GM18511 (cell line): ENCODE data around the gene TRIM34.
"Not testable (repeated sequence)": the region's sequence is repeated elsewhere in the genome, so short reads cannot be mapped to it uniquely, and the experiment has no call there.

Source experiments
- ATAC-seq: cut with Tn5 transposase; IDR thresholded peaks from one replicate; pipeline ENCODE4 v1.9.1; 2021; ENCODE audit warnings: mild to moderate bottlenecking, moderate library complexity; ENCODE audit not compliant: unreplicated experiment

Gene TRIM34, protein sequence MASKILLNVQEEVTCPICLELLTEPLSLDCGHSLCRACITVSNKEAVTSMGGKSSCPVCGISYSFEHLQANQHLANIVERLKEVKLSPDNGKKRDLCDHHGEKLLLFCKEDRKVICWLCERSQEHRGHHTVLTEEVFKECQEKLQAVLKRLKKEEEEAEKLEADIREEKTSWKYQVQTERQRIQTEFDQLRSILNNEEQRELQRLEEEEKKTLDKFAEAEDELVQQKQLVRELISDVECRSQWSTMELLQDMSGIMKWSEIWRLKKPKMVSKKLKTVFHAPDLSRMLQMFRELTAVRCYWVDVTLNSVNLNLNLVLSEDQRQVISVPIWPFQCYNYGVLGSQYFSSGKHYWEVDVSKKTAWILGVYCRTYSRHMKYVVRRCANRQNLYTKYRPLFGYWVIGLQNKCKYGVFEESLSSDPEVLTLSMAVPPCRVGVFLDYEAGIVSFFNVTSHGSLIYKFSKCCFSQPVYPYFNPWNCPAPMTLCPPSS

GRCh38 chr11:5624489-5625279, at the start of gene TRIM34:
Gene TRIM34 (plus strand): TSS chr11:5625001. CDS start chr11:5632332, 7,331 bp downstream.
- peak; percentile 98 for ATAC-seq

DNA sequence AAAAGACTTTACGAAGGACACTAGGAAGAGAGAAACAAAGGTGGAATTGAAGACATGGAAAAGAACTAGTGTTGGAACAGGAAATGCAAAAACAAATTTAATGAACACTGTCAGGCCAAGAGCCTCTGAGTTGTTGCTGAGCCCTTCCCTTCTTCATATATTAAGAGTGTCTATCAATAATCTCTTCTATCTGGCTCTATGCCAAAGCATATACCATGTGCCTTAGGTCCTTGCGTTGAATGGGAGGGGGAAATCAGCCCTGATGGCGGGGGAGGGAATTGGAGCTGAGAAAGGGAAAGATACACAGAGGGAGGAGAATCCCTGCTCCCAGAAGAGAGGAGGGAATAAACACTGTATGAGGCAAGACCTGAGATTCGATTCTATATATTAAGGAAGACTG, 49.6 kb upstream of the TRIM34 start:
- no peak for ATAC-seq

DNA sequence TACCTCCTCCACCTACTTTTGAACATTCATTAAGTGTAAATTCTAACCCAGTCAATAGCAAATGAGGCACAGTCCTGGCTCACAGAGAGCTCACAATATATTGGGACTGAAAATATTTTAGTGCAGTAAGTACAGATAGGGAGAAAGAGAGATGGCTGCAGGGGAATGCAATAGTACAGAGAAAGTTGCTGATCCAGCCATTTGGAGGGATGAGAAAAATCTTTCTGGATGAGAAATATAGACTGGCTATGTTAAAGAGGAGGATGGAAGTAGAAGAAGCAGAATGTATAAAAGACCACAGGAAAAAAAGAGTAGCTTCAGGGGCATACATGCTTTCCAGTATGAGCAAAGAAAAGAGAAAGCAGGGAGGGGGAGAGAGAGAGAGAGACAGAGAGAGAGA, 47.7 kb upstream of the TRIM34 start:
- ATAC-seq = no peak

GRCh38 chr11:5580577-5580976, 44.2 kb upstream of the TRIM34 start, which contains the start of gene OR52B6:
Gene OR52B6 (plus strand): TSS chr11:5580877. CDS start chr11:5580877, 0 bp downstream.
- ATAC-seq = no peak

GRCh38 chr11:5581014-5581413, 43.8 kb upstream of the TRIM34 start:
- no peak for ATAC-seq

- ATAC-seq = not testable (repeated sequence)
Observed at GRCh38 chr11:5584458-5584857, 40.3 kb upstream of the TRIM34 start.

DNA sequence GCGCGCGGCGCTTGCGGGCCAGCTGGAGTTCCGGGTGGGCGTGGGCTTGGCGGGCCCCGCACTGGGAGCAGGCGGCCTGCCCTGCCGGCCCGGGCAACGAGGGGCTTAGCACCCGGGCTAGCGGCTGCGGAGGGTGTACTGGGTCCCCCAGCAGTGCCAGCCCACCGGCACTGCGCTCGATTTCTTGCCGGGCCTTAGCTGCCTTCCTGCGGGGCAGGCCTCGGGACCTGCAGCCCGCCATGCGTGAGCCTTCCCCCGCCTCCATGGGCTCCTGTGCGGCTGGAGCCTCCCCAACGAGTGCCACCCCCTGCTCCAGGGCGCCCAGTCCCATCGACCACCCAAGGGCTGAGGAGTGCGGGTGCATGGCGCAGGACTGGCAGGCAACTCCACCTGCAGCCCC, 34.9 kb upstream of the TRIM34 start:
- ATAC-seq = not testable (repeated sequence)

GRCh38 chr11:5591613-5592012, 33.2 kb upstream of the TRIM34 start:
- ATAC-seq = no peak

DNA sequence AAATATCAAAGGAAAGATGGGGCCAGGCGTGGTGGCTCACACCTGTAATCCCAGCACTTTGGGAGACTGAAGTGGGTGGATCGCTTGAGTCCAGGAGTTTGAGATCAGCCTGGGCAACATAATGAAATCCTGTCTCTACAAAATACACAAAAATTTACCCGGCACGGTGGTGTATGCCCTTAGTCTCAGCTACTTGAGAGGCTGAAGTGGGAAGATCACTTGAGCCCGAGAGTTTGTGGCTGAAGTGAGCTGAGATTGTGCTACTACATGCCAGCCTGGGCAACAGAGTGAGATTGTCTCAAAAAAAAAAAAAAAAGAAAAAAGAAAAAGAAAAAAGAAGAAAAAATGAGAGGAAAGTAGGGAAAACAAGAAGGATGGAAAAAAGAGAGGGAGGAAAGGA, 32.2 kb upstream of the TRIM34 start:
- no peak for ATAC-seq

GRCh38 chr11:5593146-5593545, 31.7 kb upstream of the TRIM34 start:
- ATAC-seq = no peak

- ATAC-seq = peak; percentile 41
Observed at GRCh38 chr11:5596607-5597201, 28.1 kb upstream of the TRIM34 start, which contains the start of gene TRIM6. Gene TRIM6 (plus strand): TSS chr11:5596637. CDS start chr11:5596898, 261 bp downstream.

DNA sequence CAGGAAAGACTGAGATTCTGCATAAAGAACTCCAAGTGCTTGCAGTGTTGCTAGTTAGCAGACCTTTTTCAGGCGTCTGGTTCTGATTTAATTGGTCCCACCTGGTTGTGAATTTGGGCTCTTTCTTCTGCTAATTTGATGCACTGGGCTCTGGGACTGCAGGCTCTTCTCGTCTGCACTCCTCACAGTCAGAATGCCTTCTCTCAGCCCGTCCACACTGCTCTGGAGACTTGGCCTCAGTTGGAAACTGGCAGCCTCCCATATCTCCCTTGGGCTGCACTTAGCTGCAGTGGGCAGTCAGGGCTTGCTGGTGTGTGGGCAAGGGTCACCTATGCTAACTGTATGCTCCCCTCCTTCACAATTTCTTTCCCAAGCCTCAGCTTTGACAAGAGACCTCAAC, 26.8 kb upstream of the TRIM34 start:
- ATAC-seq = no peak

GRCh38 chr11:5600374-5600851, 24.4 kb upstream of the TRIM34 start:
- ATAC-seq = peak; percentile 91

DNA sequence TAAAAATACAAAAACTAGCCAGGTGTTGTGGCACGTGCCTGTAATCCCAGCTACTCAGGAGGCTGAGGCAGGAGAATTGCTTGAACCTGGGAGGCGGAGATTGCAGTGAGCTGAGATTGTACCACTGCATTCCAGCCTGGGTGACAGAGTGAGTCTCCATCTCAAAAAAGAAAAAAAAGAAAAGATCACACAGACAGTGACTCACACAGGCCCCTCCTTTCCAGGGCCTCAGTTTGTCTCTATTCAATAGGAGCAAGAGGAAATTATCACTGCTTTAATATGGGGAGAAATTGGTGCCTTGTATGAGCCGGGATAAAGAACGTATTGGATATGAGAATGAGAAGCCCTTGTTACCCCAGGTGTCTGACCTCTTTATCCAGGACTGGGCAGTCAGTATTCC, 22.0 kb upstream of the TRIM34 start:
- not testable (repeated sequence) for ATAC-seq

- ATAC-seq = no peak
Observed at GRCh38 chr11:5603326-5603725, 21.5 kb upstream of the TRIM34 start.

- ATAC-seq = no peak
Observed at GRCh38 chr11:5604896-5605295, 19.9 kb upstream of the TRIM34 start.

DNA sequence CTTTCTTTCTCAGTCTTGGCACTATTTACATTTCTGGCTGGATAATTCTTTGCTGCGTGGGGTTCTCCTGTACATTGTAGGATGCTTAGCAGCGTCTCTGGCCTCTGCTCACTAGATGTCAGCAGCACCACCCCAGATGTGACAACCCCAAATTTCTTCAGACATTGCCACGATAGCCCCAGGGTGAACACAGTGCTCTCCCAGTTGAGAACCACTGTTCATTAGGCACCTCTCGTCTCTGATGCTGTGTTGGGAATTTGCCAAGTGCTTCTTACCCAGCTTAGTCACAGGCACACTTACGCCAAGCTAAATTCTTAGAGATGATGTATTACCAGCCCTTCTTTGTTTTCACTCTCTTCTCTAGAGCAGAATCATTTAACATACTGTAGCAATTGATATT, 19.0 kb upstream of the TRIM34 start:
- ATAC-seq = no peak

GRCh38 chr11:5608808-5609207, 16.0 kb upstream of the TRIM34 start:
- ATAC-seq = no peak

- ATAC-seq = no peak
Observed at GRCh38 chr11:5610446-5610845, 14.4 kb upstream of the TRIM34 start.

- ATAC-seq = no peak
Observed at GRCh38 chr11:5611627-5612026, 13.2 kb upstream of the TRIM34 start.

- ATAC-seq = no peak
Observed at GRCh38 chr11:5618807-5619206, 6.0 kb upstream of the TRIM34 start.
